ENCODE results near the gene TRMT1L. TPM values are rescaled to one million over a fixed set of nuclear protein-coding genes. Genes with fewer than 3 reads are reported as not detected.

Gene TRMT1L
- total RNA-seq, 1 experiment from 2014 or later, result 28.3 TPM

- no peak overlapping the region for H3K9ac ChIP-seq (ENCODE audit: low read length)
- DNase-seq (ENCODE audit: low read depth, low spot score) (no peak), ATAC-seq (no peak)
- H3K79me2 ChIP-seq (ENCODE audit: insufficient read depth, low read length), result peaks cover 9% of the 10 kb centered on the region
- H3K36me3 ChIP-seq (ENCODE audit: control insufficient read depth in 1 of 2, insufficient read depth in 2 of 2, low read length in 2 of 2), result peaks cover 2 to 18% of the 10 kb centered on the region in 2 experiments; a peak in 3 of 4 replicates
- ChIA-PET CTCF (no interaction called here), POLR2A (no interaction called here), RAD21 (ENCODE audit: low non-redundant PET in 1 of 2, low total read pairs in 2 of 2, uncharacterized antibody in 2 of 2, unreplicated experiment in 2 of 2) (no interaction called here)
- no TSS peak for BruUV-seq (replicated peaks)
- H3K27ac ChIP-seq (ENCODE audit: low read depth, low read length), result no peak overlapping the region
- H3K9me2 ChIP-seq (ENCODE audit: insufficient read depth), result no peaks in the 10 kb centered on the region
- TF ChIP-seq POLR2A (IDR thresholded peaks at IDR 0.05; ENCODE audit: borderline replicate concordance, extremely low read depth, insufficient read depth, insufficient read length) (no peak), RAD21 (IDR thresholded peaks at IDR 0.05; ENCODE audit: low read depth) (no peak), ZFX (IDR thresholded peaks at IDR 0.05) (no peak), EGR1 (IDR thresholded peaks at IDR 0.05; ENCODE audit: low read depth) (no peak)
- no peak overlapping the region for H3K4me3 ChIP-seq (replicated peaks in 1 of 2; ENCODE audit: low read depth in 1 of 2, low read length in 2 of 2)
- H3K4me1 ChIP-seq (ENCODE audit: control insufficient read depth in 1 of 2, insufficient read depth in 2 of 2, low read length in 2 of 2), result no peaks in the 10 kb centered on the region
- no peak overlapping the region for H3K4me2 ChIP-seq (ENCODE audit: low read length)
- H3K27me3 ChIP-seq (ENCODE audit: insufficient read depth, low read length), result no peaks in the 10 kb centered on the region
- intact Hi-C loops (cut with micrococcal nuclease), result no loop called here
- H2AFZ ChIP-seq (ENCODE audit: low read depth, low read length, poor library complexity, severe bottlenecking), result no peak overlapping the region
- no peaks in the 10 kb centered on the region for H4K20me1 ChIP-seq (ENCODE audit: insufficient read depth)
- H3K9me3 ChIP-seq (ENCODE audit: control insufficient read depth in 1 of 2, insufficient read depth in 1 of 2, low read depth in 1 of 2, low read length in 2 of 2), result no peaks in the 10 kb centered on the region
Measured at GRCh38 chr1:185091480-185091879, 65.3 kb downstream of the TRMT1L start.

- no peak overlapping the region for H3K4me3 ChIP-seq (replicated peaks in 1 of 2; ENCODE audit: low read depth in 1 of 2, low read length in 2 of 2)
- no peaks in the 10 kb centered on the region for H3K4me1 ChIP-seq (ENCODE audit: control insufficient read depth in 1 of 2, insufficient read depth in 2 of 2, low read length in 2 of 2)
- intact Hi-C loops (cut with micrococcal nuclease), result no loop called here
- H3K79me2 ChIP-seq (ENCODE audit: insufficient read depth, low read length), result peaks cover 42% of the 10 kb centered on the region
- H3K9me3 ChIP-seq (ENCODE audit: control insufficient read depth in 1 of 2, insufficient read depth in 1 of 2, low read depth in 1 of 2, low read length in 2 of 2), result no peaks in the 10 kb centered on the region
- H3K9ac ChIP-seq (ENCODE audit: low read length), result no peak overlapping the region
- ChIA-PET CTCF (no interaction called here), POLR2A (no interaction called here), RAD21 (ENCODE audit: low non-redundant PET in 1 of 2, low total read pairs in 2 of 2, uncharacterized antibody in 2 of 2, unreplicated experiment in 2 of 2) (no interaction called here)
- no peak overlapping the region for H3K27ac ChIP-seq (ENCODE audit: low read depth, low read length)
- no peak for ATAC-seq
- no peak overlapping the region for H2AFZ ChIP-seq (ENCODE audit: low read depth, low read length, poor library complexity, severe bottlenecking)
- peaks cover 2 to 9% of the 10 kb centered on the region in 2 experiments; a peak in 2 of 4 replicates for H3K36me3 ChIP-seq (ENCODE audit: control insufficient read depth in 1 of 2, insufficient read depth in 2 of 2, low read length in 2 of 2)
- TF ChIP-seq CTCF (IDR thresholded peaks at IDR 0.05 in 2 of 3, conservative IDR thresholded peaks at IDR 0.05 in 1 of 3; ENCODE audit: borderline replicate concordance in 1 of 3, insufficient read depth in 1 of 3, low read depth in 2 of 3, low read length in 2 of 3), result no peak
- no peak for TF ChIP-seq EGR1 (IDR thresholded peaks at IDR 0.05; ENCODE audit: low read depth)
- TF ChIP-seq ZBTB33 (IDR thresholded peaks at IDR 0.05; ENCODE audit: extremely low read depth, insufficient replicate concordance, low read length), result no peak
- no peak for TF ChIP-seq SP1 (IDR thresholded peaks at IDR 0.05; ENCODE audit: low read depth)
- no peak for TF ChIP-seq YY1 (IDR thresholded peaks at IDR 0.05; ENCODE audit: extremely low read depth, insufficient replicate concordance, low read depth, low read length)
- TF ChIP-seq CEBPB (IDR thresholded peaks at IDR 0.05; ENCODE audit: low read depth), result no peak
- TF ChIP-seq RAD21 (IDR thresholded peaks at IDR 0.05; ENCODE audit: low read depth), result no peak
- no peaks in the 10 kb centered on the region for H3K27me3 ChIP-seq (ENCODE audit: insufficient read depth, low read length)
- no peaks in the 10 kb centered on the region for H3K9me2 ChIP-seq (ENCODE audit: insufficient read depth)
- no peak for DNase-seq (ENCODE audit: low read depth, low spot score)
- H4K20me1 ChIP-seq (ENCODE audit: insufficient read depth), result 0 out of 2 replicates have a peak, but pooled peaks cover 6% of the 10 kb centered on the region
- H3K4me2 ChIP-seq (ENCODE audit: low read length), result no peak overlapping the region
- no TSS peak for BruUV-seq (replicated peaks)
Measured at GRCh38 chr1:185087746-185088145, 69.0 kb downstream of the TRMT1L start.

Measured in HCT116 (cell line).